Left renal cortex interstitium (tissue), 4 donors: Measurements from ENCODE around the gene COL5A1. TPM values are rescaled to one million over a fixed set of nuclear protein-coding genes. Genes with fewer than 3 reads are reported as not detected.
"Not testable (repeated sequence)": the region's sequence is repeated elsewhere in the genome, so short reads cannot be mapped to it uniquely, and the experiment has no call there.

ENCODE experiments used
- DNase-seq, 4 donors: peaks; one replicate each; pipeline ENCODE4 v3.0.0-alpha.2; 2013; ENCODE audit warnings: low read depth in 4 of 4, low spot score in 2 of 4, missing footprints in 1 of 4
- polyA plus RNA-seq, 4 donors: library from polyadenylated mRNA; unstranded; fragments of 120-200 nt; gene quantifications; one replicate each; pipeline ENCODE4 v1.2.1, GENCODE V29; 2013; ENCODE audit not compliant: insufficient read length in 4 of 4

The COL5A1 gene
- polyA plus RNA-seq, 4 donors = 92.0 to 140 (median 99.7) TPM

- no peak for DNase-seq
These were observed 3.7 kb upstream of the COL5A1 start for GRCh38 chr9:134637696-134638501.

- DNase-seq = no peak
These were observed 3.0 kb upstream of the COL5A1 start for GRCh38 chr9:134638502-134639090.

- no peak for DNase-seq
These were observed 1.6 kb upstream of the COL5A1 start for GRCh38 chr9:134639994-134640393.

- no peak for DNase-seq
These were observed 964 bp upstream of the COL5A1 start for GRCh38 chr9:134640506-134641172.

- DNase-seq = no peak
These were observed 384 bp downstream of the COL5A1 start for GRCh38 chr9:134641990-134642384.

GRCh38 chr9:134642385-134643181 lies 980 bp downstream of the COL5A1 start:
- DNase-seq = no peak

GRCh38 chr9:134643222-134643671 lies 1.6 kb downstream of the COL5A1 start:
- no peak for DNase-seq

- DNase-seq = not testable (repeated sequence)
These were observed 2.8 kb downstream of the COL5A1 start for GRCh38 chr9:134644401-134644724.

GRCh38 chr9:134644725-134645606 lies 3.4 kb downstream of the COL5A1 start:
- DNase-seq = peak in 3 of 4 donors; percentile 66 to 70 (median 68)

GRCh38 chr9:134645607-134646365 lies 4.2 kb downstream of the COL5A1 start:
- no peak for DNase-seq

- DNase-seq = no peak
These were observed 5.9 kb downstream of the COL5A1 start for GRCh38 chr9:134647359-134648080.

GRCh38 chr9:134648701-134649530 lies 7.3 kb downstream of the COL5A1 start:
- DNase-seq = no peak

- DNase-seq = no peak
These were observed 9.0 kb downstream of the COL5A1 start for GRCh38 chr9:134650431-134651190.

- no peak for DNase-seq
These were observed 9.8 kb downstream of the COL5A1 start for GRCh38 chr9:134651226-134651905.

- no peak for DNase-seq
These were observed 11.0 kb downstream of the COL5A1 start for GRCh38 chr9:134652291-134653225.
